ENCODE data around the gene CTDSPL.

CTDSPL gene

DNA sequence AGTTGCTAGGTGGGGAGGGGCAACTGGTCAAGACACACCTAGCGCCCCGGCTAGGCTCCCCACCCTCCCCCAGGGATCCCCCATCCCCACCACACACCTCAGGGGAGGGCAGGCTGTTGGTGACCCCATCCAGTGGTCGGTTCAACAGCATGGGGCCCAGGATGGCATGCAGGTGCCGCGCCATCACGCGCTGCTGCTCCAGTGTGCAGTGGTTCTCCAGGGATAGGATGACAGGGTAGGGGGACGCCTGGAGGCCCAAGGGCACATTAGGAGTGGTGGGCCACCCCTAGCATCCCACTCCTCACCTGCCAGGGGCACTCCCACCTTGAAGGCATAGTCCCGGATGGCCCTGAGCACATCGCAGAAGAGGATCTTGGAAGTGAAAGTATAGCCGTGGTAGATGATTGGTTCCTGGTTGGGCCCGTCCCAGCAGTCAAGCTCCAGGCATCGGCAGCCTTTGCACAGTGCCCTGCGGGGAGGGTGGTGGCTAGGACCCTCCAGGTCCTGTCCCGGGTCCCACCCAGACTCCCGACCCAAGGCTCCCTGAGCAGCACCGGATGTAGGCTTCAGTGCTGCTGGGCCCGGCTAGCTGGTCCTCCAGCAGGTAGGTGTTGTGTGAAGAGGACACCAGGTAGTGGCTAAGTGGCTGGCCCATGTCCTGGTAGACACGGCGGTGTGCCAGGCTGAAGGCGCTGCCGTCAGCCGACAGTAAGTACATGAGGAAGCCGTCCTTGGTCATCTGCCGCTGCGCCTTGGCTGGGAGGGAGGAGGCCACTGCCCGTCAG is 148.3 kb downstream of the CTDSPL start:
- Histone ChIP-seq H3K27me3 (ENCODE audit: control insufficient read depth in 2 of 2, insufficient read depth in 2 of 2, low read length in 2 of 2) (no peaks in the 10 kb centered on the region), H3K4me1 (ENCODE audit: control insufficient read depth in 2 of 2, insufficient read depth in 2 of 2, low read length in 2 of 2) (peaks cover 9 to 14% of the 10 kb centered on the region in 2 donors), H3K4me3 (ENCODE audit: low read length in 2 of 2) (no peak overlapping the region), H3K36me3 (ENCODE audit: control insufficient read depth in 2 of 2, insufficient read depth in 2 of 2, low read length in 2 of 2) (peaks cover 39 to 52% of the 10 kb centered on the region in 2 donors), H3K9ac (ENCODE audit: low read depth in 1 of 2, low read length in 2 of 2) (peak overlapping the region in 1 of 2 donors; percentile 8), H3K9me3 (ENCODE audit: control insufficient read depth in 2 of 2, low read length in 2 of 2) (no peaks in the 10 kb centered on the region), H3K27ac (ENCODE audit: low read depth in 2 of 2, low read length in 2 of 2) (no peak overlapping the region)

DNA sequence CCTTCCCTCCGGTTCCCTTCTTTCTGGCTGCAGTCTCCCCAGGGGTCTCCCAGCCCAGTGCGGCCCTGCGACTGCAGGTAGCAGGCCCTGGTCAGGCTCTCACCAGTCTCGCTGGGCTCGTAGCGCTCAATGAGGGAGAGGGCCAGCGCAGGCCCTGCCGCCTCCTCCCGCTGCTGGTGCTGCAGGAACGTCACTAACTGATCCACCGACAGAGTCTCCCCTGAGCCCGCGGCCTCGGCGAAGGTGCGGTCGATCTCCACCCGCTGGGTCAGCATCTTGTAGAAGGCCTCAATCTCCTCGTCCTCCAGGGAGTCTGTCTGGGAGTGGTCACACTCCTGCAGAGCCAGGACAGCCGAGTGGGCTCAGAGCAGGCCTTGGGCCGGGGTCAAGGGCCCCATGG is 149.4 kb downstream of the CTDSPL start:
- Histone ChIP-seq H3K4me3 (ENCODE audit: low read length in 2 of 2) (no peak overlapping the region), H3K36me3 (ENCODE audit: control insufficient read depth in 2 of 2, insufficient read depth in 2 of 2, low read length in 2 of 2) (peaks cover 41 to 58% of the 10 kb centered on the region in 2 donors), H3K27ac (ENCODE audit: low read depth in 2 of 2, low read length in 2 of 2) (no peak overlapping the region), H3K4me1 (ENCODE audit: control insufficient read depth in 2 of 2, insufficient read depth in 2 of 2, low read length in 2 of 2) (peaks cover 7 to 15% of the 10 kb centered on the region in 2 donors), H3K9ac (ENCODE audit: low read depth in 1 of 2, low read length in 2 of 2) (no peak overlapping the region), H3K9me3 (ENCODE audit: control insufficient read depth in 2 of 2, low read length in 2 of 2) (no peaks in the 10 kb centered on the region), H3K27me3 (ENCODE audit: control insufficient read depth in 2 of 2, insufficient read depth in 2 of 2, low read length in 2 of 2) (no peaks in the 10 kb centered on the region)

DNA sequence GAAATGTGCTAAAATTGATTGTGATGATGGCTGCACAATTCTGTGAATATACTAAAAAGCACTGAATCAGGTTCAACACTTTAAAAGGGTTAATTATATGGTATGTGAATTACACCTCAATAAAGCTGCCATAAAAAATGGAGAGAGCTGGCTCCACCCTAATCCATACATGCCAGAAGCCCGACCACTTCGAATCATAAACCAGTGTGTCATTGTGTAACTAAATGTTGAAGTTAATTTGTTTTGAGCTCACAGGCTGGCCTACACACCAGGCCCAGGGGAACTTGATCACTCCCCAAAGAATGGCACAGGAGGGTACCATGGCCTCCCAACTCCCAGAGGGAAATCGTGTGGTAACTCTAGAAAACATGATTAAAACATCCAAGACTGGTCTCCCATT is 153.8 kb downstream of the CTDSPL start:
- Histone ChIP-seq H3K4me1 (ENCODE audit: control insufficient read depth in 2 of 2, insufficient read depth in 2 of 2, low read length in 2 of 2) (peaks cover 10 to 24% of the 10 kb centered on the region in 2 donors), H3K27ac (ENCODE audit: low read depth in 2 of 2, low read length in 2 of 2) (peak overlapping the region; percentile 80 to 87), H3K36me3 (ENCODE audit: control insufficient read depth in 2 of 2, insufficient read depth in 2 of 2, low read length in 2 of 2) (peaks cover 44 to 51% of the 10 kb centered on the region in 2 donors), H3K9ac (ENCODE audit: low read depth in 1 of 2, low read length in 2 of 2) (peak overlapping the region; percentile 35 to 49), H3K4me3 (ENCODE audit: low read length in 2 of 2) (no peak overlapping the region), H3K27me3 (ENCODE audit: control insufficient read depth in 2 of 2, insufficient read depth in 2 of 2, low read length in 2 of 2) (no peaks in the 10 kb centered on the region), H3K9me3 (ENCODE audit: control insufficient read depth in 2 of 2, low read length in 2 of 2) (no peaks in the 10 kb centered on the region)

GRCh38 chr3:38015984-38016383 is 154.3 kb downstream of the CTDSPL start:
- Histone ChIP-seq H3K4me3 (ENCODE audit: low read length in 2 of 2) (no peak overlapping the region), H3K9me3 (ENCODE audit: control insufficient read depth in 2 of 2, low read length in 2 of 2) (no peaks in the 10 kb centered on the region), H3K27me3 (ENCODE audit: control insufficient read depth in 2 of 2, insufficient read depth in 2 of 2, low read length in 2 of 2) (no peaks in the 10 kb centered on the region), H3K36me3 (ENCODE audit: control insufficient read depth in 2 of 2, insufficient read depth in 2 of 2, low read length in 2 of 2) (peaks cover 44 to 49% of the 10 kb centered on the region in 2 donors), H3K4me1 (ENCODE audit: control insufficient read depth in 2 of 2, insufficient read depth in 2 of 2, low read length in 2 of 2) (peaks cover 10 to 24% of the 10 kb centered on the region in 2 donors), H3K27ac (ENCODE audit: low read depth in 2 of 2, low read length in 2 of 2) (peak overlapping the region; percentile 80 to 87), H3K9ac (ENCODE audit: low read depth in 1 of 2, low read length in 2 of 2) (peak overlapping the region; percentile 35 to 49)

- H3K27ac ChIP-seq (ENCODE audit: low read depth in 2 of 2, low read length in 2 of 2): peak overlapping the region; percentile 0 to 80
- peaks cover 43 to 44% of the 10 kb centered on the region in 2 donors for H3K36me3 ChIP-seq (ENCODE audit: control insufficient read depth in 2 of 2, insufficient read depth in 2 of 2, low read length in 2 of 2)
Observed at GRCh38 chr3:38016410-38016809, 154.7 kb downstream of the CTDSPL start.

GRCh38 chr3:38016847-38017444 is 155.3 kb downstream of the CTDSPL start:
- peaks cover 12 to 24% of the 10 kb centered on the region in 2 donors for H3K4me1 ChIP-seq (ENCODE audit: control insufficient read depth in 2 of 2, insufficient read depth in 2 of 2, low read length in 2 of 2)
- no peak overlapping the region for H3K27ac ChIP-seq (ENCODE audit: low read depth in 2 of 2, low read length in 2 of 2)
- peaks cover 41 to 43% of the 10 kb centered on the region in 2 donors for H3K36me3 ChIP-seq (ENCODE audit: control insufficient read depth in 2 of 2, insufficient read depth in 2 of 2, low read length in 2 of 2)
- no peak overlapping the region for H3K4me3 ChIP-seq (ENCODE audit: low read length in 2 of 2)
- H3K9me3 ChIP-seq (ENCODE audit: control insufficient read depth in 2 of 2, low read length in 2 of 2): no peaks in the 10 kb centered on the region
- no peaks in the 10 kb centered on the region for H3K27me3 ChIP-seq (ENCODE audit: control insufficient read depth in 2 of 2, insufficient read depth in 2 of 2, low read length in 2 of 2)
- no peak overlapping the region for H3K9ac ChIP-seq (ENCODE audit: low read depth in 1 of 2, low read length in 2 of 2)

More at GRCh38 chr3:38016410-38016809, 154.7 kb downstream of the CTDSPL start:
- H3K9ac ChIP-seq (ENCODE audit: low read depth in 1 of 2, low read length in 2 of 2): no peak overlapping the region
- no peaks in the 10 kb centered on the region for H3K27me3 ChIP-seq (ENCODE audit: control insufficient read depth in 2 of 2, insufficient read depth in 2 of 2, low read length in 2 of 2)
- H3K9me3 ChIP-seq (ENCODE audit: control insufficient read depth in 2 of 2, low read length in 2 of 2): no peaks in the 10 kb centered on the region
- no peak overlapping the region for H3K4me3 ChIP-seq (ENCODE audit: low read length in 2 of 2)
- peaks cover 10 to 24% of the 10 kb centered on the region in 2 donors for H3K4me1 ChIP-seq (ENCODE audit: control insufficient read depth in 2 of 2, insufficient read depth in 2 of 2, low read length in 2 of 2)

DNA sequence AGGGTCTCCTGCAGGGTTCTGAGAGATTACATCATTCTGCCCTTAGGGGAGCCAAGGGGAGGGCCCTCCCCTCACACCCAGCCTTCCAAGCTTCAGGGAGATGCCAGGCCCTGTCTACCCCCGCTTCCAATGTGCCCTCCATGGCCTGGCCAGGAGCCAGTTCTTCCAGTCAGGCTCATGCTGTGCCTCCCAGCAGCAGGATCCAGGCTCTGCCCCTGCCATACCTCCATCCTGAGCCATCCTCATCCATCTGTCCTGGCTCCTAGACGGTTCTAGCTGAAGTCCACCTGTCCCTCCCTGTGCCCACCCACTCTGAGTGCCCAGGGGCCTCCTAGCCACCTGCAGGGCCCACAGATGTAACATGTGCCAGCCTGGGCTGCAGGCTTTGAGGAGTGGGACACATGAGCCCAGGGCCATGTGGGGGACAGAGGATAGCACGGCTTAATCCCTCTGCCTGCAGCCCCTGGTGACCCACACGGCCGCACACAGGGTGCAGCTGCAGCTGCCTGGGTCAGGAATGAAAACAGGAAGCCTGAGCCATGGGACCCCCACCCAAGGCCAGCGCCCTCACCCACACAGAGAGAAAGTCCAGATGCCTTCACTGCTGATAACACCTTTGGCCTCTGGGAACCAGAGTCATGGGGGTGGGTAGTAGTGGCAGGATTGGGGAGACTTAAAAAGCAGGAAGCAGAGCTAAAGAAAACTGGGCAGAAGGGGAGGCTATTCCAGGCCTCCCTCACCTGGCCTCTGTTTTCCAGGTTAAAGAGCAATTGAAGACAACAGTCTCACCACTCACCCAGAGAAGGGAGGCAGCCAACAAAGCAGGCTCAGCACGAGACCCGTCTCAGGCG is 156.0 kb downstream of the CTDSPL start:
- H3K36me3 ChIP-seq (ENCODE audit: control insufficient read depth in 2 of 2, insufficient read depth in 2 of 2, low read length in 2 of 2): peaks cover 41 to 43% of the 10 kb centered on the region in 2 donors
- H3K4me1 ChIP-seq (ENCODE audit: control insufficient read depth in 2 of 2, insufficient read depth in 2 of 2, low read length in 2 of 2): peaks cover 12 to 24% of the 10 kb centered on the region in 2 donors
- no peaks in the 10 kb centered on the region for H3K9me3 ChIP-seq (ENCODE audit: control insufficient read depth in 2 of 2, low read length in 2 of 2)
- no peak overlapping the region for H3K9ac ChIP-seq (ENCODE audit: low read depth in 1 of 2, low read length in 2 of 2)
- H3K27ac ChIP-seq (ENCODE audit: low read depth in 2 of 2, low read length in 2 of 2): no peak overlapping the region
- no peak overlapping the region for H3K4me3 ChIP-seq (ENCODE audit: low read length in 2 of 2)
- H3K27me3 ChIP-seq (ENCODE audit: control insufficient read depth in 2 of 2, insufficient read depth in 2 of 2, low read length in 2 of 2): no peaks in the 10 kb centered on the region

DNA sequence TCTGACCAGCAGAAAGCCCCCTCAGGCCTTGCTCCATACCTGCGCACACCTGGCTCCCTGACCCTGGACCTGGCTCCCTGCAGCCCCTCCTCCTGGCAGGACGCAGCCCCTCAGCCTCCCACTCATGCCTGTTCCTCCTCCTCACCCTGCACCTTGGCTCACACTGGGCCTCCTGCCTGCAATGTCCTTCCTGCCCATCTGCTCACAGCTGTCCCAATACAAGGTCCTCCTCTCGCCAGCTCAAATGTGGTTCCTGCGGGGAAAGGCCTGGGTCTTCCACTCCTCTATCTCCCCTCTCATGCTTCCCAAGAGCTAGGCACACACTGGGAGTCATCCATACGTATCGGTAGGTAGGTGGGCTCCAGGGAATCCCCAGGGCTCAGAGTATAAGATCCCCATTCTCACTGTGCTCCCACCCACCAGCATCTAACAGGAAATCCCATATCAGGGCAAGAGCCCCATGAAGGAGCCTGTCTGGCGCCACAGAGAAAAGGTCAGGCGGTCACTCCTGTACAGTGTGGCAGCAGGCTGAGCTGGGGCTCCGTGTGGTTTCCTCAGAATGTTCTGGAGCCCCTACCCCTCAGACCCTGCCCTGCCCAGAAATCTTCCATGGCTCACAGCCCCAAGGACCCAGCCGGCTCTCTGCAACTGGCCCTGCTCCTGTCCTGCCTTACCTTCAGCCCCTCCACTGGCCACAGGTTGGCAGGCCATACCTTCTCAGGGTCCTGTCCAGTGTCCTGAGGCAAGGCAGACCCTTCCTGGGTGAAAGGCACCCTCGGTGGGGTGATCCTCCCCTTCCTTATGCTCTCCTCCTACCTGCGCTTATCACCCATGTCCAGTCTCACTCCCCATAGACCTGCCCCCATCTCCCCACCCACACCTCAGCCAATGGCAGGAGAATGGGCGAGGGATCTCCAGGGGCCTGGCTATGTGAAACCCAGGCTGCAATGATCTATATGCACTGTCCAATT is 156.9 kb downstream of the CTDSPL start:
- Histone ChIP-seq H3K36me3 (ENCODE audit: control insufficient read depth in 2 of 2, insufficient read depth in 2 of 2, low read length in 2 of 2) (peaks cover 41 to 43% of the 10 kb centered on the region in 2 donors), H3K27ac (ENCODE audit: low read depth in 2 of 2, low read length in 2 of 2) (no peak overlapping the region), H3K4me1 (ENCODE audit: control insufficient read depth in 2 of 2, insufficient read depth in 2 of 2, low read length in 2 of 2) (peaks cover 14 to 30% of the 10 kb centered on the region in 2 donors)

GRCh38 chr3:38019658-38020341 is 158.1 kb downstream of the CTDSPL start:
- H3K36me3 ChIP-seq (ENCODE audit: control insufficient read depth in 2 of 2, insufficient read depth in 2 of 2, low read length in 2 of 2): peaks cover 40 to 41% of the 10 kb centered on the region in 2 donors

More for the DNA sequence above, 156.9 kb downstream of the CTDSPL start:
- Histone ChIP-seq H3K4me3 (ENCODE audit: low read length in 2 of 2) (no peak overlapping the region), H3K9me3 (ENCODE audit: control insufficient read depth in 2 of 2, low read length in 2 of 2) (no peaks in the 10 kb centered on the region), H3K9ac (ENCODE audit: low read depth in 1 of 2, low read length in 2 of 2) (no peak overlapping the region), H3K27me3 (ENCODE audit: control insufficient read depth in 2 of 2, insufficient read depth in 2 of 2, low read length in 2 of 2) (no peaks in the 10 kb centered on the region)

More at GRCh38 chr3:38019658-38020341, 158.1 kb downstream of the CTDSPL start:
- no peak overlapping the region for H3K4me3 ChIP-seq (ENCODE audit: low read length in 2 of 2)
- H3K4me1 ChIP-seq (ENCODE audit: control insufficient read depth in 2 of 2, insufficient read depth in 2 of 2, low read length in 2 of 2): peaks cover 14 to 32% of the 10 kb centered on the region in 2 donors
- no peak overlapping the region for H3K27ac ChIP-seq (ENCODE audit: low read depth in 2 of 2, low read length in 2 of 2)
- no peaks in the 10 kb centered on the region for H3K27me3 ChIP-seq (ENCODE audit: control insufficient read depth in 2 of 2, insufficient read depth in 2 of 2, low read length in 2 of 2)
- peak overlapping the region in 1 of 2 donors; percentile 15 for H3K9ac ChIP-seq (ENCODE audit: low read depth in 1 of 2, low read length in 2 of 2)
- H3K9me3 ChIP-seq (ENCODE audit: control insufficient read depth in 2 of 2, low read length in 2 of 2): no peaks in the 10 kb centered on the region
